Measurements from ENCODE around the gene KRT40. TPM values are rescaled to one million over a fixed set of nuclear protein-coding genes. Genes with fewer than 3 reads are reported as not detected.
"Not testable (repeated sequence)": the region's sequence is repeated elsewhere in the genome, so short reads cannot be mapped to it uniquely, and the experiment has no call there.

The KRT40 gene
- total RNA-seq, result not detected in 2 replicates

GRCh38 chr17:40984226-40984625, at the start of gene KRT40:
Gene KRT40, minus strand, starts transcription at chr17:40984326. Its CDS starts 53 bp downstream, at chr17:40984273.
- intact Hi-C loops (cut with micrococcal nuclease), result no loop called here

- intact Hi-C loops (cut with micrococcal nuclease), result no loop called here
These were observed 45.6 kb upstream of the KRT40 start, which contains the start of gene KRTAP1-4 for GRCh38 chr17:41029633-41030245. Gene KRTAP1-4, minus strand, starts transcription at chr17:41030195. Its CDS starts 117 bp downstream, at chr17:41030078.

- intact Hi-C loops (cut with micrococcal nuclease), result no loop called here
These were observed 42.8 kb upstream of the KRT40 start, which contains the start of gene KRTAP1-5 for GRCh38 chr17:41026715-41027471. Gene KRTAP1-5, minus strand, starts transcription at chr17:41027208. Its CDS starts 53 bp downstream, at chr17:41027155.

GRCh38 chr17:41024697-41025096, 40.6 kb upstream of the KRT40 start:
- intact Hi-C loops (cut with micrococcal nuclease), result no loop called here

- intact Hi-C loops (cut with micrococcal nuclease), result no loop called here
These were observed 36.2 kb upstream of the KRT40 start for GRCh38 chr17:41020336-41020735.

- intact Hi-C loops (cut with micrococcal nuclease), result no loop called here
These were observed 35.3 kb upstream of the KRT40 start for GRCh38 chr17:41019415-41019814.

- intact Hi-C loops (cut with micrococcal nuclease), result no loop called here
These were observed 34.4 kb upstream of the KRT40 start for GRCh38 chr17:41018541-41018940.

- intact Hi-C loops (cut with micrococcal nuclease), result no loop called here
These were observed 32.6 kb upstream of the KRT40 start for GRCh38 chr17:41016578-41017215.

GRCh38 chr17:41015454-41015853, 31.3 kb upstream of the KRT40 start:
- intact Hi-C loops (cut with micrococcal nuclease), result no loop called here

- intact Hi-C loops (cut with micrococcal nuclease), result no loop called here
These were observed 29.5 kb upstream of the KRT40 start for GRCh38 chr17:41013606-41014005.

GRCh38 chr17:41013181-41013580, 29.1 kb upstream of the KRT40 start:
- intact Hi-C loops (cut with micrococcal nuclease), result no loop called here

- intact Hi-C loops (cut with micrococcal nuclease), result no loop called here
These were observed 28.4 kb upstream of the KRT40 start for GRCh38 chr17:41012326-41013120.

GRCh38 chr17:41010441-41010840, 26.3 kb upstream of the KRT40 start:
- intact Hi-C loops (cut with micrococcal nuclease), result no loop called here

- intact Hi-C loops (cut with micrococcal nuclease), result no loop called here
These were observed 25.8 kb upstream of the KRT40 start for GRCh38 chr17:41009936-41010335.

- intact Hi-C loops (cut with micrococcal nuclease), result no loop called here
These were observed 25.2 kb upstream of the KRT40 start for GRCh38 chr17:41009301-41009760.

GRCh38 chr17:41008811-41009210, 24.7 kb upstream of the KRT40 start, which contains the start of gene KRTAP3-1:
Gene KRTAP3-1, minus strand, starts transcription at chr17:41009128. Its CDS starts 54 bp downstream, at chr17:41009074.
- intact Hi-C loops (cut with micrococcal nuclease), result no loop called here

GRCh38 chr17:41004397-41004796, 20.3 kb upstream of the KRT40 start:
- intact Hi-C loops (cut with micrococcal nuclease), result no loop called here

- intact Hi-C loops (cut with micrococcal nuclease), result no loop called here
These were observed 19.8 kb upstream of the KRT40 start for GRCh38 chr17:41003926-41004325.

- intact Hi-C loops (cut with micrococcal nuclease), result no loop called here
These were observed 18.7 kb upstream of the KRT40 start for GRCh38 chr17:41002814-41003213.

- intact Hi-C loops (cut with micrococcal nuclease), result no loop called here
These were observed 17.7 kb upstream of the KRT40 start for GRCh38 chr17:41001795-41002194.

- intact Hi-C loops (cut with micrococcal nuclease), result not testable (repeated sequence)
These were observed 15.4 kb upstream of the KRT40 start, which contains the start of gene KRTAP3-2 for GRCh38 chr17:40999563-40999962. Gene KRTAP3-2, minus strand, starts transcription at chr17:40999906. Its CDS starts 53 bp downstream, at chr17:40999853.
